HG03103 (cell line): ENCODE data around the gene ALPL.

ENCODE experiments used
- ATAC-seq: cut with Tn5 transposase; IDR thresholded peaks from one replicate; pipeline ENCODE4 v1.9.1; 2021; ENCODE audit warnings: low read depth; ENCODE audit not compliant: unreplicated experiment

The ALPL gene

DNA sequence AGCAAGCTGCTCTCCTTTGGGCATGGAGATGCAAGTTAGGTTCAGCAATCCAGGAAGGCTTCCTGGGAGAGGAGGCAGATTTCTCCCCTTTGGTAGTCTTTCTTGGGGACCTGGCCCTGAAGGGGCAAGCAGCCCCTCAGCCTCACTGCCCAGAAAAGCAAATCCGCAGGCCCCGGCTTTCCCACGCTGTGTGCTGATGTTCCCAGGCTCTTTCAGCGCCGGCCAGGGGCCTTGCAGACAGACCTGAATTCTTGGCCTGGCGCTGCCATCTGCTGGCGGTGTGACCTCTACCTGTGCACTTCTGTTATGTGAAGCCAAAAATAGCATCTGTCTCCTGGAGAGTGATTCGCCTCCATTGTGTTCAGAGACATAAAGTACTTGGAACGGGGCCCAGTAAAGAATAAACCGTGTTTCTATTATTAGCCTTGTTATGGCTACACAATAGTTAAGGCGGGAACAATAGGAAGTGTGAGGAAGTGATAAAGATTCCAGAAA lies 64.8 kb downstream of the ALPL start:
- ATAC-seq = no peak

GRCh38 chr1:21574466-21575151 lies 65.4 kb downstream of the ALPL start:
- no peak for ATAC-seq

DNA sequence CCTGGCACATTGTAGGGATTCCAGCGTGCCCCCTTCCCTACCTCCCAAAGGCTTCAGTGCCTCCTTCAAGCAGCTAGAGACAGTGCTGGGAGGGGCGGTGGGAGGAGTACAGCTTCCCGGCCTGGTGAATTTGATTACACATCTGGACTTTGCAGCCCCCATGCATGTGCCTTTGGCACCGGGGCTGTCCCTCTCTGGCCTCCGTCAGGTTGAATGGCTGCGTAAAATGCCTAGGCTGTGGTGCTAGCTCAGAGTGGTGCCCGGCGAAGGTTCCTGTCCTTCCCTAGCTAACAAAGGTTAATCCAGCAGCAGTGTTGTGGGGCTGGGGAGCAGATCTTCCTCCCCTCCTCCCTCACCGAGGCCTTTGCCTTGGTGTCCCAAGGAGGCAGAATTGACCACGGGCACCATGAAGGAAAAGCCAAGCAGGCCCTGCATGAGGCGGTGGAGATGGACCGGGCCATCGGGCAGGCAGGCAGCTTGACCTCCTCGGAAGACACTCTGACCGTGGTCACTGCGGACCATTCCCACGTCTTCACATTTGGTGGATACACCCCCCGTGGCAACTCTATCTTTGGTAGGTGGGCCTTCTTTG lies 66.2 kb downstream of the ALPL start:
- ATAC-seq = no peak

- no peak for ATAC-seq
Observed at GRCh38 chr1:21576031-21576797, 67.0 kb downstream of the ALPL start.

DNA sequence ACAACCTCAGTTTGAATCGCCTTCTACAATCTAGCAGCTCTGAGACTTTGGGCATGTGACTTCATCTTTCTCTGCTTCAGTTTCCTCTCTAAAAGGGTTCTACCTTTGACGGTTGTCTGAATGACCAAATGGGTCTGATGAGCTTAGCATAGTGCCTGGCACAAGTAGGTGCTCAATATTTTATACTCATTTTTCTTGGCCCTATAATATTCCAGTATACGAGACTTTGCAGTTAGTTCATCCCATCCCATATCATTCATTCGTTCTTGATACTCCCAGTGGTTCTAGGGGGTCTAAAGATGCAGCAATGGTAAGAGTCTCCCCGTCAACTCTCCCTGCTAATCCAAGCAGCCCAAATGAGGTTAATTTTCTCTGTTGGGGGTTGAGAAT lies 67.6 kb downstream of the ALPL start:
- no peak for ATAC-seq

DNA sequence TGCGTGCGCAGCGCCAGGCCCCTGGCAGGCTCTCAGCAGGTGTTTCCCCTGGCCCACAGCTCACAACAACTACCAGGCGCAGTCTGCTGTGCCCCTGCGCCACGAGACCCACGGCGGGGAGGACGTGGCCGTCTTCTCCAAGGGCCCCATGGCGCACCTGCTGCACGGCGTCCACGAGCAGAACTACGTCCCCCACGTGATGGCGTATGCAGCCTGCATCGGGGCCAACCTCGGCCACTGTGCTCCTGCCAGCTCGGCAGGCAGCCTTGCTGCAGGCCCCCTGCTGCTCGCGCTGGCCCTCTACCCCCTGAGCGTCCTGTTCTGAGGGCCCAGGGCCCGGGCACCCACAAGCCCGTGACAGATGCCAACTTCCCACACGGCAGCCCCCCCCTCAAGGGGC lies 68.1 kb downstream of the ALPL start:
- no peak for ATAC-seq

- ATAC-seq = no peak
Observed at GRCh38 chr1:21577933-21578332, 68.7 kb downstream of the ALPL start.

- ATAC-seq = no peak
Observed at GRCh38 chr1:21579791-21580190, 70.6 kb downstream of the ALPL start.

DNA sequence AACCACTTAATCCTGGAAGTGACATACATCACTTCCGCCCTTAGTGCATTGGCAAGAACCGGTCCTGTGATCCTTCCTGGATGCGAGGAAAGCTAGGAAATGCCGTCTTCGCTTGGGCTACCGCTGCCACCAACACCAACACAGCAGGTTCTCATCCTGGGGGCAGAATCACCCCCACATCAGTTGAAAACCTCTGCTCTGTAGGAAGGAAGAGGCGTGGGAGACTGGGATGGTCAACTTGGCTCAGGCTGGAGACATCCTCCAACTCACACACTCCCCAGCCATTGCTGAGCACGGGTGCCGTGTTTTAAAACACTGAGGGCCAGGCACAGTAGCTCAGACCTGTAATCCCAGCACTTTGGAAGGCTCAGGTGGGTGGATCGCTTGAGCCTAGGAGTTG lies 74.9 kb downstream of the ALPL start:
- ATAC-seq = no peak

DNA sequence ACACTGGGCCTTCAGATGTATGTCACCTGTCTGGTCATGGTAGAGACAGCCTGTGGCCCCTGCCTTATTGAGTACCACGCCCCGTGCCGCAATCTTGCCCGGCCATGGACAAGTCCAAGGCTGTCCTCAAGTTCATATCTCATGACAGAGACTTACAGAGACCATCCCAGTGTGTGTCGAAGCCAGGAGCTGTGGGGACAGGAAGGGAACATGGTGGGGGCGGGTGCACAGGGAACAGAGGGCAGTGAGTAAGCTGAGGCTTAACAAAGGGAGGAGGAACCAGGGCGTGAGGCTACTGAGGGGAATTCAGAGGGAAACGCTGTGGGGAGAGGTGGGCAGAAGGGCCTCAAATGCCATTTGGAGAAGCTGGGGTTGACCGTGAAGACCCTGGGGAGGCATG lies 75.8 kb downstream of the ALPL start:
- ATAC-seq = no peak

GRCh38 chr1:21586222-21586621 lies 77.0 kb downstream of the ALPL start:
- no peak for ATAC-seq

DNA sequence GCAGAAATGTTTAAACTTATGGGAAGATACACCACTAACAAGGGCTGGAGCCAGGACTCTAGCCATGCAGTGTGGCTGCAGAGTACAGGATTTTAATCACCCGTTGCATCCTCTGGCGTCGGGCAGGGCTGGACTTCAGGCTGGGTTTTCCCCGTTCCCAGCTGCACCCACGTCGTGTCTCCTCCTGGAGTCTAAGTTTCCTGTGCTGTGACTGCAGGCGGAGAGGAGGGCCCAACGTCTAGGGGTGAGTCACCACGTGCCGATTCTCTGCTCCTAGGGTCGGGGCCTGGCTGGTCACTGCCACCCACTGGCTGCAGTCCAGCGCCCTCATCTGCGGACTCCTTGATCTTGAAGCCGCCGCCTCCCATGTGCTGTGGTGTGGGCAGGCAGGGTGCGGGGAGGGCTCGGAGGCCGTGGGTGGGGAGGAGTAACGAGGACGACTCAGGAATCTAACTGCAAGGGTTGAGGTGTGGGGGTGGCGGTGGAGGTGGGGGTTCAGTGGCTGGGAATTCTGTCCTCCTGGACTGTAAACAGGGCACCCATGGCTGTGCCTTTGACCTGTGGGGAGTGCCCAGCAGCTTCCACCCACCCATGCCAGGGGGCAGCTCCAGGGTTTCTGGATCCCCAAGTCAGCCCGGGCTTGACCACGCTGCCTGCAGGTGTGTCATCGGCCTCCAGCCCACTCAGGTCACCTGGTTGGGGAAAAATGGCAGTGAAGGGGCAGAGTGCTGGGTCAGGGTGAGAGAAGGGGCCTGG lies 77.8 kb downstream of the ALPL start:
- ATAC-seq = no peak

- no peak for ATAC-seq
Observed at GRCh38 chr1:21587602-21587953, 78.4 kb downstream of the ALPL start.

GRCh38 chr1:21589618-21590017 lies 80.4 kb downstream of the ALPL start:
- ATAC-seq = no peak

DNA sequence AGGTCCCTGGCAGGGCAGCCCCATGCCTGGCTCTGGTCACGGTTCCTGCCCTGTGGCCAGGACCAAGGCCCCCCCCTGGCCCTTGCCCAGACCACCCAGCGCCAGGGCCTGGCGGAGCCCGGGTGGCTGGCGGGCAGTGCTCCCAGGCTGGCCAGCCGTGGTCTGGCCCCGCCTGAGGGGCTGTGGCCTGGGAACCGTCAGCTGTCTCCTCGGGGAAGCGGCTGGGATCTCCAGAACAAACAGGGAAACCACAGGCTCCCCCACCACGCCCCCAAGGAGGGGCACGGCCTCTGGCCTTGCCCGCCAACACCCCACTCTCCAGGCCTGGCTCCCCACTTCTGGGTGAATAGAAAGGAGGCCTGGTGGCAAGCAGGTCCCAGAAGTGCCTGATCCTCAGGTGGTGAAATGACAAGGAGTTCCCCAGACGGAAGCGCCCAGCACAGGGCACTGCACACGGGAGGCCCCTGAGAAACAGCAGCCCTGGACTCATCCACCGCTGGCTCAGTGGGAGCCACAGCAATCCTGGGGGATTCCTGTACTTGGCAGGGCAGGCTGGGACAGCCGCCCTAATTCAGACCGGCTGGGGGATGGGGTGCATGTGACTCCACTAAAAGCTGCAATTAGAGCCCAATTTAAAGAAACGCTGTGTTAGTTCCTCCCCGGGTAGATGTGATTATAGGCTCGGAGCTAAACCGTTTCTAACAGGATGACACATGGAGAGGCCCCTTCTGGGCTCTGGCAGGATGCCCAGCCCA lies 81.1 kb downstream of the ALPL start:
- ATAC-seq = no peak

DNA sequence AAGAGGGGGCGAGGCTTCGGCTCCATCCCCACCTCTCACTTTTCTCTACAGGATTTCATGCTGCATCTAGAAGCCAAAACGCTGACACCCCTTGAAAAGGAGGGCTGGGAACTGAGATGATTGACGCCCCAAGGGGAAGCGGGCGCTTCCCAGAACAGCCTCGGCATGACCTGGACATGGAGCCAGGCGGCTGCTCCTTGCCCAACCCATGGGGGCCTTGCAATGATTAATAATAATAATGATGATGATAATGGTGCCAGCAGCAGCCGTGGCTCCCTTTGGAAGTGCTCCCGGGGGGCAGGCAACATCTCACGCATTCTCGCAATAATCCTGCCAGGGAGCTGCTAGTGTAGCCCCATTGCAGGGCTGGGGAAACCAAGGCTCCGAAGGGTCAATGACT lies 81.7 kb downstream of the ALPL start:
- ATAC-seq = no peak

DNA sequence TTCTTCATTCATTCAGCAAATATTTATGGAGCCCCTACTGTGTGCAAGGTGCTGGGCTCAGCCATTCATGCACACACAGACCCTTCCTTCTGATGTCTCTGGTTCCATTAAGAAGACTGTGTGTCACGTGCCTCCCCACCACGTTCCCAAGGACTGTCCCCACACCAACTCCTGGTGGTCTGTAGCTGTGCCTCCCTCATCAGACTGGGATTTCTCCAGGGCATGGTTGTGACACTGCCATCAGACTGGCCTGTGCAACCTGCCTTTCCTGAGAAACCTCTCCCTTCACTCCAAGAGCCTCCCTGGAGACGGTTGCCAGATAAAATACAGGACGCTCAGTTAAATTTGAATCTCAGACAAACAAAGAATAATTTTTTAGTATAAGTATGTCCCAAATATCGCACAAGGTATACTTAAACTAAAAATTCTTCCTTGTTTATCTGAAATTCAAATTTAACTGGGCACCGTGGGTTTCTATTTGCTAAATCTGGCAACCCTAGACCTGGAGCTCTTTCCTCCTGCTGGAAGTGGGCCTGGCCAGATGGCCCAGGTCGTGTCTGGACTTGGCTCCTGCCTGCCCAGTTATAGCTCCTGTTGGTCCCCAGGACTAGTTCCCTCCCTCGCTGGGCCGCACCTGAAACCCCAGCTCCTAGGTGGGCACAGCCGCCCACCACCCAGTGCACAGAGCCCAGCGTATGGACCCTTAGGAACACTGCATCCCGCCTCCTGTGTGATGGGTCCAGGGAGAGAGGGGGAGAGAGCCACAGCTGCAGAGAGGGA lies 83.1 kb downstream of the ALPL start:
- ATAC-seq = no peak

- ATAC-seq = no peak
Observed at GRCh38 chr1:21593231-21593630, 84.0 kb downstream of the ALPL start.

DNA sequence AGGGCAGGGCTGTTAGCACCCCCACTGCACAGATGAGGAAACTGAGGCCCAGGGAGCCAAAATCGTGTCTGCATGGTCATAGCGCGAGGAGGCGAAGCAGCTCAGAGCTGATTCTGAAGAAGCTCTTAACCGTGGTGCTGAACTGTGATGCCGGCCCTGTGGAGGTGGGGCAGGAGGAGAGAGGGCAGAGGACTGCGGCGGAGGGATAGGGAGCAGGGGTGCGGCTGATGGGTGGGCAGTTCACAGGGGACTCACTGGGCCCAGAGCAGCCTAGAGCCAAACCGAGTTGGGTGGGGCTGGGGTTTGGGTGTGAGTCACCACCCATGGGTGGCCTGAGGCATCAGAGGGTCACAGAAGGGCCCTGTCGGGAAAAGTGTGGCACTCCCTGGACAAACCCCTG lies 85.3 kb downstream of the ALPL start:
- no peak for ATAC-seq
